NCI-H2107 (cell line): ENCODE data around the gene SIRT3.

Experiments
- DNase-seq: peaks from one replicate; lab custom pipeline; 2025; lab: John Stamatoyannopoulos, UW

The SIRT3 gene

DNA sequence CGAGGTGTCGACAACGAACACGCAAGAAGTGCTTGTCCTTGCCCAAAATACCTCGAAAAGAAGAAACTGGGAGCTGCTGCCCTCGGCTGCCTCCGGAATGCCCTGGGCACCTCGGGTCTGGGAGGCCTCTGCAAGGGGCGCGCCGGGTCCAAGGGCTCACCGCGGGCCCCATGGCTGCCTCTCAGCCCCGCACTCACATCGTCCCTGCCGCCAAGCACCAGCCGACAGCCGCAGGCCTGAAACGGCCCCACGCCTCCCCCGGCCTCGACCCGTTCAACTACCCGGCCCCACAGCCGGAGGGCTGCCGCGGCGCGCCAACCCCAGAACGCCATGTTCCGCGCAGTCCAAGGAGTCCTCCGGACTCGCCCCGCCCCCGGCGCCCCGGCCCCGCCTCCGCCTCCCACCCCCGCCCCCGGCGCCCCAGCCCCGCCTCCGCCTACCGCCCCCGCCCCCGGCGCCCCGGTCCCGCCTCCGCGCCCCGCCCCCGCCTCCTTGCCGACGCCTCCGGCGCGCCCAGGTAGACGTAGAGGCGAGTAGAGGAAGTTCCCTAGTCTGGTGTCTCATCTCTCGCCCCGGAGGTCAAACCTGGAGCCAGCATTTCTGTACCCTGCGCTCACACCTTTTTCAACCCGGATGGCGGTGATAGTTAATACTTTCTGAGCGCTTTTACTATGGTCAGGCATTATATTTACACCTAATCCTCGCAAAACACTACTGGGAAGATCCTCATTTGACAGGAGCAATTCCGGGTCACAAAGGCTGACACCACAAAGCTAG lies at the start of gene SIRT3:
TSS of gene SIRT3 (minus strand) at position 346 of the 777 bp plus-strand sequence. CDS start at position 332, 14 bp downstream.
- peak; percentile 75 for DNase-seq

DNA sequence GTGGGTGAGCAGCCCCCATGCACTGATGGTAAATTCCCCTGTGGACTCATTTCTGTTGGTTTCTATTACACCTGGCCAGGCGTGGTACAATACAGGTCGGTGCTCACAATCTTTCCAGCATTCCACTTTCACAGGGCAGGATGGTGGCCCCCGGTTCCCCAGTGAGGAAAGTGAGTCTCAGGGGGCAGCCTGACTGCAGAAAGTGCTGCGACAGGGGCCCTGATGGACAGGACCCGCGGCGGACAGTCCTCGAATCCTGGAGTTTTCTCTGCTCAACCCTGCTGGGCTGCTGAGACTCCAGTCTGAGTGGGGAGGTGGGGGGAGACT lies 49.7 kb upstream of the SIRT3 start:
- no peak for DNase-seq

DNA sequence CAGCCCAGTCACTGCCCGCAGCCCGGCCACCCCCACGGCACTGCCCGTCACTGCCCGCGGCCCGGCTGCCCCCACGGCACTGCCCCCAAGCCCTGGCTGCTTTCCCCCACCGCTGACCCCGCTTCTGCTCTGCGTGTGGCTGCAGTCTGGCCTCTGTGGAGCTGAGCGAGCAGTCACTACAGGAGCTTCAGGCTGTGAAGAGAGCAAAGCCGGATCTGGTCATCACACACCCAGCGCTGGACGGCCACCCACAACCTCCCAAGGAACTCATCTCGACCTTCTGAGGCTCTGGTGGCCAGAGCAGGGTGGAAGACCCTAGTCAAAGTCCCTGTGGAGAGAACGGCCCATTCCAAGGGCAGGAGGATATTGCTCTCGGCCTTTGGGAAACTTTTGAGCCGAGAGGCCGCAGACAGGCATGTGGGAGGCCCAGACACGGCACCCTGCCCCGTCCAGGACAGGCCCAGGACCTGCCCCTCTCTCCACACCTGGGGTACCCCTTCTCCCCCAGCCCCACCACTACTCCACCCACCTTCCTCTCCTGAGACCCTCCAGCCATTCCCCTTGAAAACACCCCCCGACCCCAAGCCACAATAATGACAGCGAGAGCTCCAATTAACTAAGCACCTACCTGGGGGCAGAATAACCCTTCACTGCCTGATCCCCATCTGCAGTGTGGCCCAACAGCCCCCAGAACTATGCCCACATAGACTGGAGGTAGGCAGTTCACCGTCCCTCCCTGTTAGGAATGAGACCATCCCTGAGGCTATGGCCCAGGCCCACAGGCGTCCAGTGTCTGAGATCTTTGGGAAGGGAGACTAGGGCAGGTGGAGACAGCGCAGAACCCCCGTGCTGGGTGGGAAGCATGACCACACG lies 49.1 kb upstream of the SIRT3 start:
- no peak for DNase-seq

DNA sequence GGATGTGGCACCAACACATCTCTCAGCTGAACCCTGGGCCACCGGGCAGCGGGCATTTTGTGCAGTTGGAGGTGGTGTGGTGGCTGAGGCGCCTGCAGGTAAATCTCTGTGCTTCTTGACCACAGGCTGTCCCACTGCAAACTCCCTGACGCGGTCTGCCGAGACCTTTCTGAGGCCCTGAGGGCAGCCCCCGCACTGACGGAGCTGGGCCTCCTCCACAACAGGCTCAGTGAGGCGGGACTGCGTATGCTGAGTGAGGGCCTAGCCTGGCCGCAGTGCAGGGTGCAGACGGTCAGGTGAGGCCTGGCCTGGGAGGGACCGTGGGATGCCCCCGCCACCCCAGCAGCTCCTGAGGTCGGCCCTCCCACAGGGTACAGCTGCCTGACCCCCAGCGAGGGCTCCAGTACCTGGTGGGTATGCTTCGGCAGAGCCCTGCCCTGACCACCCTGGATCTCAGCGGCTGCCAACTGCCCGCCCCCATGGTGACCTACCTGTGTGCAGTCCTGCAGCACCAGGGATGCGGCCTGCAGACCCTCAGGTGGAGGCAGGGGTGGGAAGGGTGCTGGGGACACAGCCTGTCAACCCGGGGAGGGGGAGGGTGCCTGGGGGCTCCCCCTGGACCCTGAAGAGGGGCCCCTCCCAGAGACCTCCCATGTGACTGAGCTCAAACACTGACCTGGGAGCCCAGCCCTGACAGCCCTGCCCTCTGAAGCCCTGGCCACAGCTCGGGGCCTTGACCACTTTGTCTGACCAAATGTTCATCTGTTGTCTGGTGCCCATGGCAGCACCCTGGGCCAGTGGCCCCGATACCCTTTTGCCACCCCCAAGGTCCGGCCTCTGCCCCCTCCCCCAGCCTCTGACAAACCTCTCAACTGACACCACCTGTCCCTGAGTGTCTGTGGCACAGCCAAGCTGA lies 48.2 kb upstream of the SIRT3 start:
- no peak for DNase-seq

DNA sequence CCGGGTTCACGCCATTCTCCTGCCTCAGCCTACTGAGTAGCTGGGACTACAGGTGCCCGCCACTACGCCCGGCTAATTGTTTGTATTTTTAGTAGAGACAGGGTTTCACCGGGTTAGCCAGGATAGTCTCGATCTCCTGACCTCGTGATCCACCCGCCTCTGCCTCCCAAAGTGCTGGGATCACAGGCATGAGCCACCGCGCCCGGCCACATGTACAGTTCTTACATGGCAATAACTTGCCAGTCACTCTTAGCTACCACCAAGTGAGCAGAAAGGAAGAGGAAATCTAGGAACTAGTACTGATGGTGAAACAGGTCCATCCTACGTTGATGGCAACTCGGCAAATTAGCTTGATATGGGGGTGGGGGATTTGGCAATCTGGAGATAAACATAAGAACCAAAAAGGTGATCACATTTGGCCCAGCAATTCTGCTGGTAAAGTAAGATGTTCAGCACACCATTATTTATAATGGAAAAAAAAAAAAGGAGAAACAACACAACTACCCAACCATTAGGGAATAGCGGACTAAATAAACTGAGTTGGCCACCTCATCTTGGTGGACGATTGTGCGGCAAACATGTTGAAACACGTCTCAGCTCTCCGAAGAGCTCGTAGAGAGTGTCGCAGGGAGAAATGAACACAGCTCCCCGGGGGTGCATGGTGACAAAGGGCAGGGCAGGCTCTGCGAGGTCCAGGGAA lies 47.4 kb upstream of the SIRT3 start:
- DNase-seq: no peak

DNA sequence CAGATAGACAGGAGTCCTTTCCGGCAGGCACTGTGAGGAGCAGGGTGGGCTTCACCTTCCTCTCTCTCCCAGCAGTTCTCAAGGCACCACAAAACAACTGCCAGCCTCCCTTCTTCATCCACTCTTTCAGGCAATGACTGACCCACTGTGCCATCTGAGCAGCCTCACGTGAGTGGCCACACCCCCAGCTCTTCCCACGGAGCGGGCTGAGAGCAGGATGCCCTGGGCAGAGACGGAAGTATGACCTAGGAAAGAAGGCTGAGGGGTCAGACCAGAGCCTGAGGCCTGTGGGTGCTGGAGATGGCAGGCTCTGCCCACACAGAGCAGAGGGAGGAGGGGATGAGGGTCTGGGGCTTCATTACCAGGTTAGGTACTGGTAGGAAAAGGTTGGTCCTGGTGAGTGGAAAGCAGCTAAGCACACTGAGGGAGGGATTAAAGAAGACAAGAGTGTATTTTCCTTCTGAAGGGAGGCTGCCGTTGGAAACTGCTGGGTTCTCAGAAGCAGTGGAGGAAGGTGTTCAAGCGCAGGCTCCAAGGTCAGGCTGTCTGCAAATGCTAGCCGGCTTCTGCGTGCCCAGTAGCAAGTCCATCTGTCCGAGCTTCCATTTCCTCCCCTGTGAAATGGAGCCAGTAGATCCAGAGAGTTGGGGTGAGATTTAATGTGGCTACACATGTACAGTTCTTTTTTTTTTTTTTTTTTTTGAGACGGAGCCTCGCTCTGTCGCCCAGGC lies 46.7 kb upstream of the SIRT3 start:
- no peak for DNase-seq

DNA sequence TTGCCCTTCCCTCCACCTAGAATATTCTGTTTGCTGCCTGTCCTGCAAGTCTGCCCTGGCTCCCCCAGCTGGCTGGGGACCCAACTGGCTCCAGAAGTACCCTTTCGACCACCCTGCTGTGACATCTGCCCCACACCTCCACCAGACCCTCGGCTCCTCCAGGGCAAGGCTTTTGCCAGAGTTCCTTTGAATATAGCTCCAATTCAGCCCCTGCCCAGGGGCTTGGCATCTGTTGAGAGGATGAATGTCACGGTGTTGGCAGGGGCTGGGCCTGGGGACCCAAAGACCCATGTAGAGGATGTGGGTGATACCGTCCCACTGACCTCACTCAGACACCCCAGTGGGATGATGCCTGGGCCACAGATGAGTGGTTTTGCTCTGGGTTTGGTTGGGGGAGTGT lies 46.0 kb upstream of the SIRT3 start:
- no peak for DNase-seq

DNA sequence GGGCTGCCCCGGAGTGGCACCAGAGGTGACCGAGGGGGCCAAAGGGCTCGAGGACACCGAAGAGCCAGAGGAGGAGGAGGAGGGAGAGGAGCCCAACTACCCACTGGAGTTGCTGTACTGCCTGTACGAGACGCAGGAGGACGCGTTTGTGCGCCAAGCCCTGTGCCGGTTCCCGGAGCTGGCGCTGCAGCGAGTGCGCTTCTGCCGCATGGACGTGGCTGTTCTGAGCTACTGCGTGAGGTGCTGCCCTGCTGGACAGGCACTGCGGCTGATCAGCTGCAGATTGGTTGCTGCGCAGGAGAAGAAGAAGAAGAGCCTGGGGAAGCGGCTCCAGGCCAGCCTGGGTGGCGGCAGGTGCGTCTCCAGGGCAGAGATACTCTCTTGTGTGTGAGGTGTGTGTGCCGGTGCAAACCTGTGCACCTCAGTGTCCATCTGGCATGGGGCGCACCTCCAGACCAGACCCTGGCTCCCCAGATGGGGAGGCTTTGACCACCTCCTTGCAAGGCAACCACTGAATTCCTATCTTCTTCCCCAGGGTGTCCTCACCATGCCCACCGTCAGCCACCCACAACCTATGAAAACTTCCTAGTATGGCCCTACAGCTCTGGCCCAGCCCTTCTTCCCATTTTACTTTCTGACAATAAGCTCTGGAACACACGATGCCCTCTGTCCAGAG lies 45.5 kb upstream of the SIRT3 start:
- DNase-seq: no peak

DNA sequence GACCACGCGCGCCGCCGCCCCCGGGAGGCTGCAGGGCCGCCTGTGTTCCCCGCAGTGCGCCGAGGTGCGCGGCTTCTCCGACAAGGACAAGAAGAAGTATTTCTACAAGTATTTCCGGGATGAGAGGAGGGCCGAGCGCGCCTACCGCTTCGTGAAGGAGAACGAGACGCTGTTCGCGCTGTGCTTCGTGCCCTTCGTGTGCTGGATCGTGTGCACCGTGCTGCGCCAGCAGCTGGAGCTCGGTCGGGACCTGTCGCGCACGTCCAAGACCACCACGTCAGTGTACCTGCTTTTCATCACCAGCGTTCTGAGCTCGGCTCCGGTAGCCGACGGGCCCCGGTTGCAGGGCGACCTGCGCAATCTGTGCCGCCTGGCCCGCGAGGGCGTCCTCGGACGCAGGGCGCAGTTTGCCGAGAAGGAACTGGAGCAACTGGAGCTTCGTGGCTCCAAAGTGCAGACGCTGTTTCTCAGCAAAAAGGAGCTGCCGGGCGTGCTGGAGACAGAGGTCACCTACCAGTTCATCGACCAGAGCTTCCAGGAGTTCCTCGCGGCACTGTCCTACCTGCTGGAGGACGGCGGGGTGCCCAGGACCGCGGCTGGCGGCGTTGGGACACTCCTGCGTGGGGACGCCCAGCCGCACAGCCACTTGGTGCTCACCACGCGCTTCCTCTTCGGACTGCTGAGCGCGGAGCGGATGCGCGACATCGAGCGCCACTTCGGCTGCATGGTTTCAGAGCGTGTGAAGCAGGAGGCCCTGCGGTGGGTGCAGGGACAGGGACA lies 44.8 kb upstream of the SIRT3 start:
- no peak for DNase-seq

DNA sequence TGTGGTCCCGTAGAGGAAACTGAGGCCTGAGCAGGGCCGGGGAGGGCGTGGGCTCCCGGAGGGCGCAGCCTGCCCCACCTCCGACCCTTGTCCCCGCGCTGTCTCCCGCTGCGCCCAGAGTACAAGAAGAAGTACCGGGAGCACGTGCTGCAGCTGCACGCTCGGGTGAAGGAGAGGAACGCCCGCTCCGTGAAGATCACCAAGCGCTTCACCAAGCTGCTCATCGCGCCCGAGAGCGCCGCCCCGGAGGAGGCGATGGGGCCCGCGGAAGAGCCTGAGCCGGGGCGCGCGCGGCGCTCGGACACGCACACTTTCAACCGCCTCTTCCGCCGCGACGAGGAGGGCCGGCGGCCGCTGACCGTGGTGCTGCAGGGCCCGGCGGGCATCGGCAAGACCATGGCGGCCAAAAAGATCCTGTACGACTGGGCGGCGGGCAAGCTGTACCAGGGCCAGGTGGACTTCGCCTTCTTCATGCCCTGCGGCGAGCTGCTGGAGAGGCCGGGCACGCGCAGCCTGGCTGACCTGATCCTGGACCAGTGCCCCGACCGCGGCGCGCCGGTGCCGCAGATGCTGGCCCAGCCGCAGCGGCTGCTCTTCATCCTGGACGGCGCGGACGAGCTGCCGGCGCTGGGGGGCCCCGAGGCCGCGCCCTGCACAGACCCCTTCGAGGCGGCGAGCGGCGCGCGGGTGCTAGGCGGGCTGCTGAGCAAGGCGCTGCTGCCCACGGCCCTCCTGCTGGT lies 44.0 kb upstream of the SIRT3 start:
- DNase-seq: no peak

DNA sequence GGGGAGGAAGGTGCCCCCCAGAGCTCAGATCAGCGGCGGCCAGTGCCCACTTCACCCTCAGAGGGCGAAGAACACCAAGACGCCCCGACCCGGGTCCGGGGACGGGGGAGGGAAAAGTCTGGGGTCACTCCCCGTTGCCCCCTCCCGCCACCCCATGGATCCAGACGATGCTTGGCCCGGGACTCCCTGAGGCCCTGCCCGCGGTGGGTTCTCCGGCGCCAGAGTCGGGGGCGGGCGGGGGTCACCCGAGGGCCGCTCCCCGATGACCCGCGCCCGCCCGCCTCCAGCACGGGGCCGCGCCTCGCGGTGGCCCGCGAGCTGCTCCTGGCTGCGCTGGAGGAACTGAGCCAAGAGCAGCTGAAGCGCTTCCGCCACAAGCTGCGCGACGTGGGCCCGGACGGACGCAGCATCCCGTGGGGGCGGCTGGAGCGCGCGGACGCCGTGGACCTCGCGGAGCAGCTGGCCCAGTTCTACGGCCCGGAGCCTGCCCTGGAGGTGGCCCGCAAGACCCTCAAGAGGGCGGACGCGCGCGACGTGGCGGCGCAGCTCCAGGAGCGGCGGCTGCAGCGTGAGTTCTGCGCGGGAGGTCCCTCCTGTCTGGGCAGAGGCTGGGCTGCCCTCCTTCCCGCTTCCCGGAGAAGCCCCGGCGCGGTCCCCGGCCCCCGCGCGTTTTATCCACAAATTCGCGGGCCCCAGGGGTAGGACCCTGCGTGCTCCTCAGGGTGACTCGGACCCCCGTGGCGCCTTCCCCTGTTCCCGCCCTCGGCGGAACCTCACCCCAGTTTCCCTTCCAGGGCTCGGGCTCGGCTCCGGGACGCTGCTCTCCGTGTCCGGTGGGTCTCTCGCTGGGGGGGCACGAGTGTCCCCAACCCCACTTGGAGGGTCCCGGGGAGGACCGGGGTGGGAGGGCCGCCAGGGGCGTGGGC lies 43.2 kb upstream of the SIRT3 start:
- DNase-seq: no peak

DNA sequence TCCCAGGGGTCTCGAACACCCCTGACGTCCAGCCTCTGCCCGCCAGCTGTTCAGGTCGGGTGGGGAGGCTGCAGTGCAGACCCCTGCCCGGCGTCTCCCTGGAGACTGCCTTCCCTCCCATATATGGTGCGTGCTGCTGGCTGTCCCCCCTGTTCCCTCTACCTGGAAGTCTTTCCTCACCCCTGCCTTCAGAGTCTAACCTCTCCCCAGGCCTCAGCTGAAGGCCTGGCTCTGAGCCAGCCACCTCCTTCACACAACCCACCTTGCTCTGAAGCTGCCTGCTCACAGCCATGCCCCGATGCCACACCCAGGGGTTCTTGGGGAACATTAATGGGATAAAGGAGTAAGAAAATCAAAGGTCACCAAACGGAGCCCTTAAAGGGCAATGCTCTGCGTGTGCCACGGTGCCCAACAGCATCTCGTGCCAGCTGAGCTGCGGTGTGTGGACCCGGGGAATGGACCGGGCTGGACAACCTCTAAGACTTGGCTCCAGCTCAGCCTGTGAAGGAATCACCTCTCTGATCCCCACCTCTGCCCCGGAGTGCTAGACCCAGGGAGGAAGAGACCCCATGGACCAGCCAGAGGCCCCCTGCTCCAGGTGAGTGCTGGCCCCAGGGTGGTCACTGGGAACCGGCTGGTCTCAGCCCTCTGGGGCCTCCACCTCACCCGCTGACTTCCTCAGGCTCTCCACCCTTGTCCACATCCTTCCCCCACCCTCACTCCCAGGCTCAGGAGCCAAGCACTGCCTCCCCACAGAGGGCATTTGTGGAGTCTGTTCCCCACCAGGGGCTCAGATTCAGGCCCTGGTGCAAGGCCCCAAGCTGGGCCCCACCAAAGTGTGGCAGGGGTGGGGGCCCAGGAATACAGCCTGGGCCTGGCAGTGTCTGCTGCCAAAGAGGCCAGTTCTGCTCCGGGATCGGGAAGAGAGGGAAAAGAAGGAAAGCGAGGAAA lies 42.1 kb upstream of the SIRT3 start, which contains the start of gene NLRP6:
TSS of gene NLRP6 (plus strand) at position 407 of the 951 bp plus-strand sequence. CDS start at position 570, 163 bp downstream.
- DNase-seq: no peak

DNA sequence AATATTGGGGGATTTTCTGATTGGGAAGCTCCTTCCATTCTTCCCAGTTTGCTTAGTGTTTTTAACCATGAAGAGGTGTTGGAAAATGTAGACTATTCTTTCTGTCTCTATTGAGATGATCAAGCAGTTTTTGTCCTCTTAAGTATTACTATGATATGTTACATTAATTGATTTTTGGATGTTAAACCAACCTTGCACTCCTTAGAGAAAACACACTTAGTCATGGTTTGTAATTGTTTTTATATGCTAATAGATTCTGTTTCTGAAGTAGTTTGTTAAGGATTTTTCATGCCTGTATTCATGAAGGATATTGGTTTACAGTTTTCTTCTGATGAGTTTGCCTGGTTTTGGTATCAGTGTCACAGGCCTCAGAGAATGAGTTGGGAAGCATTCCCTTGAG lies 40.1 kb upstream of the SIRT3 start:
- DNase-seq: no peak

DNA sequence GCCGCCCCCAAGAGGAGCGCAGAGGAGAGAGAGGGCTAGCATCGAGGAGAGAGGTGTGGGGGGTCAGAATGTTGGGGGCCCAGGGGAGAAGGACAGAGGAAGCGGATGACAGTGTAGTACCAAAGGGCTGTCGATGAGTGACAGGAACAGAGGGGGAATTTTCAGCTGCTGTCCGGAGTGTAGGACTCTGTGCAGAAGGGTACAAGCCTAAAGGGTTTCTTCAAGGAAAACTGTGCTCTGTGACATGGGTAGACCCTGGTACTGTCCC lies 36.7 kb upstream of the SIRT3 start:
- DNase-seq: no peak

DNA sequence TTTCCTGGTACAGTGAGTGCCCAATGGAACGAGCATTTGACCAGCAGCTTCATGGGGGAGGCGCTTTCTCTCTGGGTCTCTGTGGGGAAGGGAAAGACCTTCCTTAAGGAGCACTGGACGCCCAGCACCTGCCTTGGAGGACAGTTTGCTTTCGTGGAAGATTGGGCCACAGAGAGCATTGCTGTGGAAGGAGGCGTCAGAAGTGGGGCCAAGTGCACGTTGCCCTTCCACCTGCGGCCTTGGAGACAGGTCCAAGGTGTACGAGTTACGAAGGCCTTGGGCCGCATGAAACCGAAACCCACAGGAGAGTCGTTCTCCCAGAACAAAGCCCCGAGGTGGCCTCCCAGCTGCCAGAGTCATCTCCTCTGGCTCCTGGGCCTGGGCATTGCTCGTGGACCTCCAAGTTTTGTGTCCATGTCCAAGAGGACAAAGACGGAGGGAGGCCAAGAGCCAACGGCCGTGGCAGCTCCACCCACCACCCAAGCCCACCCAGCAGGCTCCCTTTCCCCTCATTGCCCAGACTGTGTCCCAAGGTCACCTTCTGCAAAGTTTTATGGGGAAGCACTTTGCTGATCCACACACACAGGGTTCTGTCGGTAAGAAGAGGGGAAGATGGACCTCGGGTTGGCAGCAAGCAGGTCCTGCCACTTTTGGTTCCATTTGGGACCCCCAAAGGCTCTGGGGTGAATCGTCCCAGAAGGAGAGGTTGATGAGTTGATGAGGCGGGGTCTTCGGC lies 36.2 kb upstream of the SIRT3 start:
- DNase-seq: no peak

DNA sequence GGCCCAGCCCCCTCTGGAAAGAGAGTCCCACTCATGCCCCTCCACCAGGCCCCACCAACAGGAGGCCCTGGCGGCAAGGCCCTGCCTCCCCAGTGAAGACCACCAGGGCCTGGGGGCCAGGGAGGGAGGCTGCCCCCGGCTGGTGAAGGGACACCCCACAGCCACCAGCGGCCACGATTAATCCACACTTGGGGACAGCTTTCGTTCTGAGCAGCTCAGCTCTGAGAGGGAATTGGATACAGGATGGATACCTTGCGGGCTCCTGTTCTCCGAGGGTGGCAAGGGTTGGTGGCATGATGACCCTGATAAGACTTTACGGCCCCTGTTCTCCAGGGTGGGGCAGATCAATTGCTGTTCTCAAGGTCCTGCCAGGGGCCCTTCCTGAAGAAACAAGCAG lies 35.2 kb upstream of the SIRT3 start:
- DNase-seq: no peak
